Motor neuron (in vitro differentiated cells): ENCODE data around the gene LIMS4. TPM values are rescaled to one million over a fixed set of nuclear protein-coding genes. Genes with fewer than 3 reads are reported as not detected.
"Not testable (repeated sequence)": the region's sequence is repeated elsewhere in the genome, so short reads cannot be mapped to it uniquely, and the experiment has no call there.

Source experiments
- ATAC-seq, 8 experiments: fragments of 200-7000 bp; cut with Tn5 transposase; replicated peaks in 6 of 8; 2 replicates each; pipeline ENCODE4 v1.8.0; 2021; ENCODE audit warnings: mild to moderate bottlenecking in 8 of 8, moderate library complexity in 8 of 8
- H3K27ac ChIP-seq, 2 donors: fragments of 250-450 bp; sonication (Bioruptor Pico); 2 replicates each; pipeline ENCODE4 v1.9.0; 2021; ENCODE audit warnings: antibody characterized with exemption in 2 of 2, mild to moderate bottlenecking in 2 of 2, moderate library complexity in 1 of 2
- H3K4me1 ChIP-seq, 2 donors: fragments of 250-450 bp; sonication (Bioruptor Pico); replicated peaks in 1 of 2; 2 replicates each; pipeline ENCODE4 v1.6.1; 2021; ENCODE audit warnings: antibody characterized with exemption in 2 of 2, mild to moderate bottlenecking in 2 of 2, moderate library complexity in 1 of 2
- H3K4me3 ChIP-seq, 5 donors: fragments of 250-450 bp; sonication (Bioruptor Pico); 2 replicates each; pipeline ENCODE4 v1.9.0; 2021; ENCODE audit warnings: antibody characterized with exemption in 5 of 5, mild to moderate bottlenecking in 5 of 5, moderate library complexity in 4 of 5
- WGBS, 10 experiments: fragments of 450-650 bp; shearing (Covaris generic); methylation state at CpG; one replicate each; pipeline ENCODE4 v1.0.0; 2022; 5-methylcytosine and 5-hydroxymethylcytosine counted together
- in situ Hi-C, 9 experiments: fragments of 400-800 bp; cut with MboI; loops; one replicate each; pipeline ENCODE4 v1.15.0; 2021; ENCODE audit warnings: low sequenced_read_pairs in 9 of 9, low pct_unique_long_range_greater_than_20kb in 2 of 9; ENCODE audit not compliant: unreplicated experiment in 9 of 9
- total RNA-seq, 8 experiments: library from RNA; unstranded; fragments of 300-600 nt; gene quantifications; 2 replicates each; pipeline versions ENCODE4 v1.2.3 to v1.2.4, GENCODE V29; 2022

LIMS4 gene
- total RNA-seq, 8 experiments from 2014 or later = 0.21 to 4.1 (median 0.71) TPM

- ATAC-seq, H3K4me3 ChIP-seq, H3K4me1 ChIP-seq, in situ Hi-C loops, H3K27ac ChIP-seq: not testable (repeated sequence)
- WGBS, 10 experiments = no CpG with 5 or more reads among the region's 7 CpGs
Observed at GRCh38 chr2:110468921-110469320, 3.7 kb downstream of the LIMS4 start.

GRCh38 chr2:110465312-110465711 is 7.3 kb downstream of the LIMS4 start:
- H3K4me3 ChIP-seq, H3K27ac ChIP-seq, H3K4me1 ChIP-seq, in situ Hi-C loops: not testable (repeated sequence)
- WGBS, 10 experiments = no CpG with 5 or more reads among the region's 8 CpGs
- peak; percentile 90 to 100 (median 100) for ATAC-seq

GRCh38 chr2:110462458-110462857 is 10.2 kb downstream of the LIMS4 start:
- H3K4me1 ChIP-seq, H3K27ac ChIP-seq, ATAC-seq, in situ Hi-C loops, H3K4me3 ChIP-seq: not testable (repeated sequence)
- WGBS, 10 experiments = no CpG with 5 or more reads among the region's 2 CpGs

- in situ Hi-C loops, H3K4me3 ChIP-seq, H3K27ac ChIP-seq, ATAC-seq, H3K4me1 ChIP-seq: not testable (repeated sequence)
Observed at GRCh38 chr2:110460318-110460717, 12.3 kb downstream of the LIMS4 start.

GRCh38 chr2:110457214-110457590 is 15.4 kb downstream of the LIMS4 start:
- in situ Hi-C loops, H3K4me3 ChIP-seq, H3K4me1 ChIP-seq, H3K27ac ChIP-seq: not testable (repeated sequence)
- peak in 2 of 8 experiments; percentile 59 to 69 for ATAC-seq
- WGBS, 10 experiments = no CpG with 5 or more reads among the region's 2 CpGs

- no CpG with 5 or more reads among the region's 16 CpGs for WGBS, 10 experiments
- ATAC-seq, H3K4me1 ChIP-seq, H3K4me3 ChIP-seq, in situ Hi-C loops, H3K27ac ChIP-seq: not testable (repeated sequence)
Observed at GRCh38 chr2:110456291-110457213, 16.1 kb downstream of the LIMS4 start.

GRCh38 chr2:110455080-110455670 is 17.4 kb downstream of the LIMS4 start:
- ATAC-seq = peak in 1 of 8 experiments; percentile 50

GRCh38 chr2:110450951-110451350 is 21.7 kb downstream of the LIMS4 start:
- H3K27ac ChIP-seq, H3K4me3 ChIP-seq, ATAC-seq, in situ Hi-C loops, H3K4me1 ChIP-seq: not testable (repeated sequence)
- no CpG with 5 or more reads among the region's 2 CpGs for WGBS, 10 experiments

More at GRCh38 chr2:110455080-110455670, 17.4 kb downstream of the LIMS4 start:
- in situ Hi-C loops, H3K4me3 ChIP-seq, H3K4me1 ChIP-seq, H3K27ac ChIP-seq: not testable (repeated sequence)
- WGBS, 10 experiments = no CpG with 5 or more reads among the region's 6 CpGs

- peak in 4 of 8 experiments; percentile 77 to 93 (median 80) for ATAC-seq
- H3K4me3 ChIP-seq, in situ Hi-C loops, H3K27ac ChIP-seq, H3K4me1 ChIP-seq: not testable (repeated sequence)
- no CpG with 5 or more reads among the region's 7 CpGs for WGBS, 10 experiments
Observed at GRCh38 chr2:110449127-110449947, 23.3 kb downstream of the LIMS4 start.

- H3K4me3 ChIP-seq, H3K4me1 ChIP-seq, H3K27ac ChIP-seq, ATAC-seq, in situ Hi-C loops: not testable (repeated sequence)
- WGBS, 10 experiments = no CpG with 5 or more reads among the region's 2 CpGs
Observed at GRCh38 chr2:110446644-110447043, 26.0 kb downstream of the LIMS4 start.

GRCh38 chr2:110443305-110444005 is 29.2 kb downstream of the LIMS4 start:
- H3K4me1 ChIP-seq, H3K27ac ChIP-seq, in situ Hi-C loops, H3K4me3 ChIP-seq, ATAC-seq: not testable (repeated sequence)
- WGBS, 10 experiments = no CpG with 5 or more reads among the region's 8 CpGs

- no CpG with 5 or more reads among the region's 1 CpG for WGBS, 10 experiments
- H3K27ac ChIP-seq, ATAC-seq, in situ Hi-C loops, H3K4me1 ChIP-seq, H3K4me3 ChIP-seq: not testable (repeated sequence)
Observed at GRCh38 chr2:110441905-110442304, 30.7 kb downstream of the LIMS4 start.

GRCh38 chr2:110434565-110434964 is 38.1 kb downstream of the LIMS4 start:
- H3K4me3 ChIP-seq, H3K27ac ChIP-seq, H3K4me1 ChIP-seq, in situ Hi-C loops, ATAC-seq: not testable (repeated sequence)
- no CpG with 5 or more reads among the region's 6 CpGs for WGBS, 10 experiments
